Suprapubic skin (tissue), 3 donors: ENCODE results near the gene ANK3.

Source experiments
- CTCF ChIP-seq, 2 donors: fragments of 200-600 bp in 1 of 2; fragments of 450-650 bp in 1 of 2; sonication (generic) in 1 of 2; IDR thresholded peaks; one replicate each; pipeline ENCODE4 v1.5.1; 2016 to 2019; ENCODE audit warnings: antibody characterized with exemption in 2 of 2, mild to moderate bottlenecking in 1 of 2, moderate library complexity in 1 of 2
- POLR2A ChIP-seq, 2 donors: fragments of 450-650 bp; IDR thresholded peaks; one replicate each; pipeline ENCODE4 v1.6.1; 2017; ENCODE audit warnings: antibody characterized with exemption in 2 of 2, mild to moderate bottlenecking in 2 of 2, moderate library complexity in 2 of 2

- TF ChIP-seq CTCF (IDR thresholded peaks at IDR 0.05) (no peak), POLR2A (IDR thresholded peaks at IDR 0.05) (no peak)
These were observed 118.2 kb downstream of the ANK3 start for GRCh38 chr10:60271319-60272040.
